ENCODE data around the gene NSMCE4A. TPM values are rescaled to one million over a fixed set of nuclear protein-coding genes. Genes with fewer than 3 reads are reported as not detected.
"Not testable (repeated sequence)": the region's sequence is repeated elsewhere in the genome, so short reads cannot be mapped to it uniquely, and the experiment has no call there.

NSMCE4A gene
- total RNA-seq, 1 donor from 2014 or later: 13.1 TPM

DNA sequence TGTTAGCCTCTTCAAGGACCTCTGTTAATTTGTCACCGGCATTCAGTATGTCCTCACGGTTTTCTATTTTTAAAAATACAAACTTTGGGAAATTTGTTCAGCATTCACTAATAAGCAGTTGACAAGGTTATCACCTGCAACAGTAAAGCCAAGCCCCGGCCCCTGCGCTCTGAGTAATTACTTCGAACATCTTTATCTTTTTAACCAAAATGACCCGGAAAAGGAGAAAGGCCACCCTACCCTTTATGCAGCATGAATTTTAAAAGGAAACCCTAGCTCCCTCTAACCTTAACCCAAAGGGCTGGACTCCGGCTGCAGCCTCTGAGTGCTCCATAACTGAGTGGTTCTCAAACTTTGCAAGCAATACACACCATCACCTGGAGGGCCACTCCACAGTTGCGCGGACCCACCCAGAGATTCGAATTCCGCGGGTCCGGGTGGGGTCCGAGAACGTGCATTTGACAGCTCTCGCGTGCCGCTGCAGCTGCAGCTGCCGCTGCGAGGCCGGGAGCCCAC, 940 bp downstream of the NSMCE4A start:
- Mint-ChIP-seq H3K4me3 (ENCODE audit: unreplicated experiment) (peak overlapping the region; percentile 82), H3K27me3 (ENCODE audit: low read depth, unreplicated experiment) (no peaks in the 10 kb centered on the region), H3K27ac (ENCODE audit: unreplicated experiment) (no peak overlapping the region), H3K4me1 (ENCODE audit: low read depth, unreplicated experiment) (no peaks in the 10 kb centered on the region), H3K36me3 (ENCODE audit: low read depth, unreplicated experiment) (no peaks in the 10 kb centered on the region), H3K9me3 (ENCODE audit: unreplicated experiment) (peaks cover 3% of the 10 kb centered on the region)
- Histone ChIP-seq H3K36me3 (ENCODE audit: insufficient read depth, low read length) (peaks cover 3% of the 10 kb centered on the region), H3K9ac (ENCODE audit: low read length) (peak overlapping the region; percentile 92), H3K27me3 (ENCODE audit: insufficient read depth, low read length) (no peaks in the 10 kb centered on the region), H2AFZ (ENCODE audit: low read depth, low read length) (peak overlapping the region; percentile 89), H3K4me1 (ENCODE audit: insufficient read depth, low read length) (peaks cover 6% of the 10 kb centered on the region), H4K20me1 (ENCODE audit: insufficient read depth, low read length) (peaks cover 10% of the 10 kb centered on the region), H3K9me3 (ENCODE audit: insufficient read depth, low read depth, low read length) (no peaks in the 10 kb centered on the region), H3K27ac (ENCODE audit: low read depth, low read length) (no peak overlapping the region), H3K79me2 (ENCODE audit: insufficient read depth, low read length) (peaks cover 13% of the 10 kb centered on the region), H3K4me2 (ENCODE audit: low read length) (peak overlapping the region; percentile 87), H3K4me3 (ENCODE audit: insufficient read depth, low read depth, low read length) (peak overlapping the region; percentile 78)
- DNase-seq (ENCODE audit: low read depth): no peak
- no peak for FAIRE-seq
- TF ChIP-seq, protein P1, sequence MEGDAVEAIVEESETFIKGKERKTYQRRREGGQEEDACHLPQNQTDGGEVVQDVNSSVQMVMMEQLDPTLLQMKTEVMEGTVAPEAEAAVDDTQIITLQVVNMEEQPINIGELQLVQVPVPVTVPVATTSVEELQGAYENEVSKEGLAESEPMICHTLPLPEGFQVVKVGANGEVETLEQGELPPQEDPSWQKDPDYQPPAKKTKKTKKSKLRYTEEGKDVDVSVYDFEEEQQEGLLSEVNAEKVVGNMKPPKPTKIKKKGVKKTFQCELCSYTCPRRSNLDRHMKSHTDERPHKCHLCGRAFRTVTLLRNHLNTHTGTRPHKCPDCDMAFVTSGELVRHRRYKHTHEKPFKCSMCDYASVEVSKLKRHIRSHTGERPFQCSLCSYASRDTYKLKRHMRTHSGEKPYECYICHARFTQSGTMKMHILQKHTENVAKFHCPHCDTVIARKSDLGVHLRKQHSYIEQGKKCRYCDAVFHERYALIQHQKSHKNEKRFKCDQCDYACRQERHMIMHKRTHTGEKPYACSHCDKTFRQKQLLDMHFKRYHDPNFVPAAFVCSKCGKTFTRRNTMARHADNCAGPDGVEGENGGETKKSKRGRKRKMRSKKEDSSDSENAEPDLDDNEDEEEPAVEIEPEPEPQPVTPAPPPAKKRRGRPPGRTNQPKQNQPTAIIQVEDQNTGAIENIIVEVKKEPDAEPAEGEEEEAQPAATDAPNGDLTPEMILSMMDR (IDR thresholded peaks at IDR 0.05; ENCODE audit: insufficient read depth, low read depth, low read length): no peak
- TF ChIP-seq EZH2 (IDR thresholded peaks at IDR 0.05; ENCODE audit: insufficient read depth, low read length): no peak

DNA sequence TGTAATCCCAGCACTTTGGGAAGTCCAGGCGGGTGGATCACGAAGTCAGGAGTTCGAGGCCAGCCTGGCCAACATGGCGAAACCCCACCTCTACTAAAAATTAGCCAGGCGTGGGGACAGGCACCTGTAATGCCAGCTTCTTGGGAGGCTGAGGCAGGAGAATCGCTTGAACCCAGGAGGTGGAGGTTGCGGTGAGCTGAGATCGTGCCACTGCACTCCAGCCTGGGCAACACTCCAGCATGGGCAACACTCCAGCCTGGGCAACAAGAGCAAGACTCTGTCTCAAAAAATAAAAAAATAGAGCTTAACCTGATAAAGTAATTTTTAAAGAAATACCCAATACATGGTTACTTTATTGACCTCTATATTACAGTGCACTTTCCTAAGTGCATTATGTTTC, 5.9 kb downstream of the NSMCE4A start:
- peaks cover 10% of the 10 kb centered on the region for H3K79me2 ChIP-seq (ENCODE audit: insufficient read depth, low read length)
- H3K4me1 ChIP-seq (ENCODE audit: insufficient read depth, low read length); H3K4me3 ChIP-seq (ENCODE audit: insufficient read depth, low read depth, low read length); FAIRE-seq; H3K4me3 Mint-ChIP-seq (ENCODE audit: unreplicated experiment); H3K9ac ChIP-seq (ENCODE audit: low read length); H3K9me3 ChIP-seq (ENCODE audit: insufficient read depth, low read depth, low read length); H3K27ac ChIP-seq (ENCODE audit: low read depth, low read length); H4K20me1 ChIP-seq (ENCODE audit: insufficient read depth, low read length); H3K27me3 ChIP-seq (ENCODE audit: insufficient read depth, low read length); DNase-seq (ENCODE audit: low read depth); H3K27ac Mint-ChIP-seq (ENCODE audit: unreplicated experiment); H3K9me3 Mint-ChIP-seq (ENCODE audit: unreplicated experiment); H3K4me1 Mint-ChIP-seq (ENCODE audit: low read depth, unreplicated experiment); H3K4me2 ChIP-seq (ENCODE audit: low read length); H3K27me3 Mint-ChIP-seq (ENCODE audit: low read depth, unreplicated experiment); H3K36me3 Mint-ChIP-seq (ENCODE audit: low read depth, unreplicated experiment); H2AFZ ChIP-seq (ENCODE audit: low read depth, low read length): not testable (repeated sequence)
- peaks cover 22% of the 10 kb centered on the region for H3K36me3 ChIP-seq (ENCODE audit: insufficient read depth, low read length)

DNA sequence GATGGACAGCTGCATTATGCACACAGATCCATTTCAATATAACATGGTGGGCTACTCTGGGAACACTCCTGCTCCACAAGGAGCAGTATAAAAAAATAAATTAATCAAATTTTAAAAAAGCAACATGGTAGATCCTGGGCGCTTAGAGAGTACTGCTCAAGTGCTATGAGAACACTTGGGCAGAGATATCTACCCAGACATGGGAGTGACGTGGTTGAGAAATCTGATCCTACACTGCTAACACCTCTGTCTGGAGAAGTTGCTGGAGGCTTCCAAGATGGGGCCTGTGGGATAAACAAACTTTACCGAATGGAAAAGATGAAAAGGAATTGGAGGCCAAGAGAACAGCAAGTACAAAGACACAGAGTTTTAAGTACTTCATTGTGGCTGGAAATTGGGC, 9.0 kb downstream of the NSMCE4A start:
- no peak overlapping the region for H3K9ac ChIP-seq (ENCODE audit: low read length)
- H3K4me3 ChIP-seq (ENCODE audit: insufficient read depth, low read depth, low read length): no peak overlapping the region
- Mint-ChIP-seq H3K9me3 (ENCODE audit: unreplicated experiment) (no peaks in the 10 kb centered on the region), H3K27ac (ENCODE audit: unreplicated experiment) (no peak overlapping the region), H3K36me3 (ENCODE audit: low read depth, unreplicated experiment) (no peaks in the 10 kb centered on the region), H3K4me3 (ENCODE audit: unreplicated experiment) (no peak overlapping the region), H3K4me1 (ENCODE audit: low read depth, unreplicated experiment) (no peaks in the 10 kb centered on the region), H3K27me3 (ENCODE audit: low read depth, unreplicated experiment) (no peaks in the 10 kb centered on the region)
- no peaks in the 10 kb centered on the region for H3K9me3 ChIP-seq (ENCODE audit: insufficient read depth, low read depth, low read length)
- no peak overlapping the region for H3K27ac ChIP-seq (ENCODE audit: low read depth, low read length)
- H3K79me2 ChIP-seq (ENCODE audit: insufficient read depth, low read length): no peaks in the 10 kb centered on the region
- no peak overlapping the region for H3K4me2 ChIP-seq (ENCODE audit: low read length)
- DNase-seq (ENCODE audit: low read depth): no peak
- TF ChIP-seq, protein P1 (IDR thresholded peaks at IDR 0.05; ENCODE audit: insufficient read depth, low read depth, low read length): no peak
- TF ChIP-seq EZH2 (IDR thresholded peaks at IDR 0.05; ENCODE audit: insufficient read depth, low read length): no peak
- H3K27me3 ChIP-seq (ENCODE audit: insufficient read depth, low read length): no peaks in the 10 kb centered on the region
- H3K36me3 ChIP-seq (ENCODE audit: insufficient read depth, low read length): peaks cover 22% of the 10 kb centered on the region
- no peaks in the 10 kb centered on the region for H4K20me1 ChIP-seq (ENCODE audit: insufficient read depth, low read length)
- H3K4me1 ChIP-seq (ENCODE audit: insufficient read depth, low read length): no peaks in the 10 kb centered on the region
- H2AFZ ChIP-seq (ENCODE audit: low read depth, low read length): no peak overlapping the region
- FAIRE-seq: no peak

Measured in astrocyte (in vitro differentiated cells and primary cell).